ENCODE data around the gene GLRA1. TPM values are rescaled to one million over a fixed set of nuclear protein-coding genes. Genes with fewer than 3 reads are reported as not detected.
"Not testable (repeated sequence)": the region's sequence is repeated elsewhere in the genome, so short reads cannot be mapped to it uniquely, and the experiment has no call there.

GLRA1 gene
- total RNA-seq, 1 donor: not detected

GRCh38 chr5:151903243-151903653 lies 21.4 kb downstream of the GLRA1 start:
- Histone ChIP-seq H3K27me3 (ENCODE audit: insufficient read depth, low read length) (peaks cover 3% of the 10 kb centered on the region), H3K4me3 (ENCODE audit: low read length) (no peak overlapping the region), H3K9me3 (ENCODE audit: low read depth, low read length) (no peaks in the 10 kb centered on the region), H3K4me1 (ENCODE audit: insufficient read depth, low read length) (no peaks in the 10 kb centered on the region)

GRCh38 chr5:151902215-151902614 lies 22.4 kb downstream of the GLRA1 start:
- H3K4me3 ChIP-seq (ENCODE audit: low read length): no peak overlapping the region
- H3K27me3 ChIP-seq (ENCODE audit: insufficient read depth, low read length): peaks cover 3% of the 10 kb centered on the region
- H3K4me1 ChIP-seq (ENCODE audit: insufficient read depth, low read length): no peaks in the 10 kb centered on the region
- no peaks in the 10 kb centered on the region for H3K9me3 ChIP-seq (ENCODE audit: low read depth, low read length)

- Histone ChIP-seq H3K9me3 (ENCODE audit: low read depth, low read length) (no peaks in the 10 kb centered on the region), H3K27me3 (ENCODE audit: insufficient read depth, low read length) (peaks cover 3% of the 10 kb centered on the region), H3K4me1 (ENCODE audit: insufficient read depth, low read length) (no peaks in the 10 kb centered on the region), H3K4me3 (ENCODE audit: low read length) (no peak overlapping the region)
Measured at GRCh38 chr5:151901611-151902010, 23.0 kb downstream of the GLRA1 start.

- Histone ChIP-seq H3K27me3 (ENCODE audit: insufficient read depth, low read length) (peaks cover 3% of the 10 kb centered on the region), H3K9me3 (ENCODE audit: low read depth, low read length) (no peaks in the 10 kb centered on the region), H3K4me1 (ENCODE audit: insufficient read depth, low read length) (no peaks in the 10 kb centered on the region), H3K4me3 (ENCODE audit: low read length) (no peak overlapping the region)
Measured at GRCh38 chr5:151900891-151901290, 23.8 kb downstream of the GLRA1 start.

GRCh38 chr5:151899399-151899798 lies 25.3 kb downstream of the GLRA1 start:
- no peak overlapping the region for H3K4me3 ChIP-seq (ENCODE audit: low read length)
- peaks cover 3% of the 10 kb centered on the region for H3K27me3 ChIP-seq (ENCODE audit: insufficient read depth, low read length)
- no peaks in the 10 kb centered on the region for H3K9me3 ChIP-seq (ENCODE audit: low read depth, low read length)

GRCh38 chr5:151897896-151898295 lies 26.8 kb downstream of the GLRA1 start:
- no peaks in the 10 kb centered on the region for H3K9me3 ChIP-seq (ENCODE audit: low read depth, low read length)
- H3K4me3 ChIP-seq (ENCODE audit: low read length): no peak overlapping the region
- no peaks in the 10 kb centered on the region for H3K27me3 ChIP-seq (ENCODE audit: insufficient read depth, low read length)
- H3K4me1 ChIP-seq (ENCODE audit: insufficient read depth, low read length): no peaks in the 10 kb centered on the region

More at GRCh38 chr5:151899399-151899798, 25.3 kb downstream of the GLRA1 start:
- H3K4me1 ChIP-seq (ENCODE audit: insufficient read depth, low read length): no peaks in the 10 kb centered on the region

GRCh38 chr5:151897020-151897552 lies 27.6 kb downstream of the GLRA1 start:
- Histone ChIP-seq H3K27me3 (ENCODE audit: insufficient read depth, low read length) (no peaks in the 10 kb centered on the region), H3K4me3 (ENCODE audit: low read length) (no peak overlapping the region), H3K4me1 (ENCODE audit: insufficient read depth, low read length) (no peaks in the 10 kb centered on the region), H3K9me3 (ENCODE audit: low read depth, low read length) (no peaks in the 10 kb centered on the region)

GRCh38 chr5:151896031-151896691 lies 28.5 kb downstream of the GLRA1 start:
- H3K27me3 ChIP-seq (ENCODE audit: insufficient read depth, low read length): no peaks in the 10 kb centered on the region
- H3K4me1 ChIP-seq (ENCODE audit: insufficient read depth, low read length): no peaks in the 10 kb centered on the region
- no peak overlapping the region for H3K4me3 ChIP-seq (ENCODE audit: low read length)
- H3K9me3 ChIP-seq (ENCODE audit: low read depth, low read length): no peaks in the 10 kb centered on the region

GRCh38 chr5:151895660-151896030 lies 29.0 kb downstream of the GLRA1 start:
- Histone ChIP-seq H3K27me3 (ENCODE audit: insufficient read depth, low read length) (no peaks in the 10 kb centered on the region), H3K4me1 (ENCODE audit: insufficient read depth, low read length) (no peaks in the 10 kb centered on the region), H3K4me3 (ENCODE audit: low read length) (no peak overlapping the region), H3K9me3 (ENCODE audit: low read depth, low read length) (no peaks in the 10 kb centered on the region)

- H3K27me3 ChIP-seq (ENCODE audit: insufficient read depth, low read length); H3K4me3 ChIP-seq (ENCODE audit: low read length); H3K4me1 ChIP-seq (ENCODE audit: insufficient read depth, low read length); H3K9me3 ChIP-seq (ENCODE audit: low read depth, low read length): not testable (repeated sequence)
Measured at GRCh38 chr5:151893485-151893884, 31.2 kb downstream of the GLRA1 start.

GRCh38 chr5:151892393-151892792 lies 32.3 kb downstream of the GLRA1 start:
- Histone ChIP-seq H3K4me3 (ENCODE audit: low read length) (no peak overlapping the region), H3K27me3 (ENCODE audit: insufficient read depth, low read length) (no peaks in the 10 kb centered on the region), H3K4me1 (ENCODE audit: insufficient read depth, low read length) (no peaks in the 10 kb centered on the region), H3K9me3 (ENCODE audit: low read depth, low read length) (no peaks in the 10 kb centered on the region)

GRCh38 chr5:151890299-151890698 lies 34.4 kb downstream of the GLRA1 start:
- no peaks in the 10 kb centered on the region for H3K9me3 ChIP-seq (ENCODE audit: low read depth, low read length)

GRCh38 chr5:151889614-151890013 lies 35.0 kb downstream of the GLRA1 start:
- Histone ChIP-seq H3K4me1 (ENCODE audit: insufficient read depth, low read length) (no peaks in the 10 kb centered on the region), H3K27me3 (ENCODE audit: insufficient read depth, low read length) (no peaks in the 10 kb centered on the region), H3K4me3 (ENCODE audit: low read length) (no peak overlapping the region), H3K9me3 (ENCODE audit: low read depth, low read length) (no peaks in the 10 kb centered on the region)

More at GRCh38 chr5:151890299-151890698, 34.4 kb downstream of the GLRA1 start:
- Histone ChIP-seq H3K4me1 (ENCODE audit: insufficient read depth, low read length) (no peaks in the 10 kb centered on the region), H3K4me3 (ENCODE audit: low read length) (no peak overlapping the region), H3K27me3 (ENCODE audit: insufficient read depth, low read length) (no peaks in the 10 kb centered on the region)

GRCh38 chr5:151886546-151887275 lies 37.9 kb downstream of the GLRA1 start:
- no peaks in the 10 kb centered on the region for H3K4me1 ChIP-seq (ENCODE audit: insufficient read depth, low read length)
- no peak overlapping the region for H3K4me3 ChIP-seq (ENCODE audit: low read length)
- H3K27me3 ChIP-seq (ENCODE audit: insufficient read depth, low read length): no peaks in the 10 kb centered on the region
- H3K9me3 ChIP-seq (ENCODE audit: low read depth, low read length): no peaks in the 10 kb centered on the region

- no peaks in the 10 kb centered on the region for H3K4me1 ChIP-seq (ENCODE audit: insufficient read depth, low read length)
- no peaks in the 10 kb centered on the region for H3K9me3 ChIP-seq (ENCODE audit: low read depth, low read length)
- no peak overlapping the region for H3K4me3 ChIP-seq (ENCODE audit: low read length)
- no peaks in the 10 kb centered on the region for H3K27me3 ChIP-seq (ENCODE audit: insufficient read depth, low read length)
Measured at GRCh38 chr5:151885138-151885908, 39.3 kb downstream of the GLRA1 start.

All from mononuclear cell (primary cell).